PC-3 (cell line): ENCODE measurements around the gene AP1M2. TPM values are rescaled to one million over a fixed set of nuclear protein-coding genes. Genes with fewer than 3 reads are reported as not detected.
A peak's percentile ranks its signal among the peaks of the same experiment; 100 is the strongest.

Experiments used
- ATAC-seq: fragments of 200-7000 bp; cut with Tn5 transposase; 2 replicates; pipeline ENCODE4 v1.9.1; 2020; ENCODE audit warnings: mild to moderate bottlenecking, moderate library complexity
- BruUV-seq: library from RNA; stranded (reverse); fragments of 400-500 nt; replicated peaks from 2 replicates; lab custom pipeline; 2021; lab: Mats Ljungman, UMichigan
- CTCF ChIA-PET: fragments of 300-600 bp; sonication (Branson Sonifier 250); formaldehyde crosslinking; loops from one replicate; lab custom pipeline; 2022; ENCODE audit warnings: antibody characterized with exemption; lab: Charles Lee
- POLR2A ChIA-PET: fragments of 300-600 bp; sonication (Branson Sonifier 250); formaldehyde crosslinking; loops from one replicate; lab custom pipeline; 2022; ENCODE audit warnings: antibody characterized with exemption; ENCODE audit not compliant: unreplicated experiment; lab: Charles Lee
- DNase-seq: peaks from one replicate; pipeline ENCODE4 v3.0.0-alpha.2; 2015
- H2AFZ ChIP-seq: fragments of 300-600 bp; sonication (generic); 2 replicates; pipeline ENCODE4 v1.6.0; 2016; ENCODE audit warnings: antibody characterized with exemption, low read length
- H3F3A ChIP-seq: fragments of 300-600 bp; sonication (generic); one replicate; pipeline ENCODE4 v1.6.0; 2017; ENCODE audit warnings: antibody characterized with exemption, low read length, control low read depth, mild to moderate bottlenecking; ENCODE audit not compliant: unreplicated experiment
- H3K27ac ChIP-seq: fragments of 300-600 bp; sonication (generic); 2 replicates; pipeline ENCODE4 v1.5.1; 2016; ENCODE audit warnings: mild to moderate bottlenecking, low read length
- H3K27me3 ChIP-seq: fragments of 300-600 bp; sonication (generic); 2 replicates; pipeline ENCODE4 v1.6.1; 2016; ENCODE audit warnings: low read length, mixed read lengths
- H3K36me3 ChIP-seq: fragments of 300-600 bp; sonication (generic); 2 replicates; pipeline ENCODE4 v1.6.1; 2016; ENCODE audit warnings: low read depth, mixed run types, low read length, mixed read lengths
- H3K4me1 ChIP-seq: fragments of 300-600 bp; sonication (generic); 2 replicates; pipeline ENCODE4 v1.5.1; 2016; ENCODE audit warnings: low read length; ENCODE audit not compliant: insufficient read depth
- H3K4me2 ChIP-seq: fragments of 300-600 bp; sonication (generic); 2 replicates; pipeline ENCODE4 v1.6.0; 2016; ENCODE audit warnings: low read length
- H3K4me3 ChIP-seq: fragments of 300-600 bp; sonication (generic); 2 replicates; pipeline ENCODE4 v1.5.1; 2016; ENCODE audit warnings: mild to moderate bottlenecking, low read length, mixed read lengths
- H3K79me2 ChIP-seq: fragments of 300-600 bp; sonication (generic); 2 replicates; pipeline ENCODE4 v1.6.1; 2017; ENCODE audit warnings: low read length, mixed read lengths
- H3K9ac ChIP-seq: fragments of 300-600 bp; sonication (generic); 2 replicates; pipeline ENCODE4 v1.6.0; 2016; ENCODE audit warnings: mild to moderate bottlenecking, low read length
- H3K9me2 ChIP-seq: fragments of 300-600 bp; sonication (generic); replicated peaks from 2 replicates; pipeline ENCODE4 v1.6.1; 2016; ENCODE audit warnings: mixed run types, low read length, mixed read lengths
- H3K9me3 ChIP-seq: fragments of 300-600 bp; sonication (generic); 2 replicates; pipeline ENCODE4 v1.6.1; 2016; ENCODE audit warnings: low read length, mixed read lengths
- H4K20me1 ChIP-seq: fragments of 300-600 bp; sonication (generic); 2 replicates; pipeline ENCODE4 v1.6.1; 2016; ENCODE audit warnings: low read length, mixed read lengths
- CTCF ChIP-seq: fragments of 300-600 bp; sonication (generic); conservative IDR thresholded peaks from 2 replicates; pipeline ENCODE4 v1.5.1; 2017; ENCODE audit warnings: antibody characterized with exemption, low read depth, mild to moderate bottlenecking, low read length
- EZH2 ChIP-seq: fragments of 300-600 bp; sonication (generic); IDR thresholded peaks from one replicate; pipeline ENCODE4 v1.6.1; 2017; ENCODE audit warnings: antibody characterized with exemption, mild to moderate bottlenecking, low read length; ENCODE audit not compliant: unreplicated experiment
- EZH2phosphoT487 ChIP-seq: fragments of 300-600 bp; sonication (generic); IDR thresholded peaks from 2 replicates; pipeline ENCODE4 v1.6.1; 2018; ENCODE audit warnings: mild to moderate bottlenecking, antibody characterized with exemption, low read length, borderline replicate concordance
- intact Hi-C: fragments of 100-400 bp; cut with micrococcal nuclease; formaldehyde crosslinking; loops from 2 replicates; pipeline ENCODE4 v1.9.0; 2023
- total RNA-seq: library from RNA; depleted of rRNA; stranded (reverse); fragments of >200 nt; gene quantifications from 2 replicates; pipeline ENCODE4 v1.2.3, GENCODE V29; 2014

The AP1M2 gene
- total RNA-seq, 1 experiment from 2014 or later: 50.0 TPM

GRCh38 chr19:10604460-10604980 is 17.4 kb upstream of the AP1M2 start:
- Histone ChIP-seq H3K9me2 (no peaks in the 10 kb centered on the region), H3K36me3 (no peaks in the 10 kb centered on the region), H2AFZ (no peak overlapping the region), H3K4me2 (no peak overlapping the region), H3K9ac (no peak overlapping the region), H3K27me3 (no peaks in the 10 kb centered on the region), H3K9me3 (no peaks in the 10 kb centered on the region), H3F3A (no peaks in the 10 kb centered on the region), H3K4me3 (no peak overlapping the region), H3K4me1 (peaks cover 18% of the 10 kb centered on the region), H3K27ac (no peak overlapping the region), H3K79me2 (no peaks in the 10 kb centered on the region), H4K20me1 (no peaks in the 10 kb centered on the region)
- TF ChIP-seq CTCF (no peak), EZH2 (no peak), EZH2phosphoT487 (no peak)
- no TSS peak for BruUV-seq
- POLR2A ChIA-PET: no interaction called here
- CTCF ChIA-PET: interaction anchor here (0.6 kb wide), 1 partner anchor 40 kb away, joined by 3 read pairs; no protein-coding TSS in a partner anchor
- intact Hi-C loops: no loop called here
- ATAC-seq (no peak), DNase-seq (peak; percentile 38)

- ChIA-PET CTCF (interaction anchor here (0.6 kb wide), 1 partner anchor 41 kb away, joined by 3 read pairs; no protein-coding TSS in a partner anchor), POLR2A (no interaction called here)
- no peak for DNase-seq
- Histone ChIP-seq H3K4me1 (peaks cover 18% of the 10 kb centered on the region), H3K27me3 (no peaks in the 10 kb centered on the region), H3K4me3 (no peak overlapping the region), H2AFZ (no peak overlapping the region), H3K36me3 (no peaks in the 10 kb centered on the region), H3K9me3 (no peaks in the 10 kb centered on the region), H3K9ac (no peak overlapping the region), H3F3A (no peaks in the 10 kb centered on the region), H4K20me1 (no peaks in the 10 kb centered on the region), H3K4me2 (no peak overlapping the region), H3K27ac (no peak overlapping the region), H3K79me2 (no peaks in the 10 kb centered on the region), H3K9me2 (no peaks in the 10 kb centered on the region)
- intact Hi-C loops: no loop called here
- BruUV-seq: no TSS peak
- TF ChIP-seq EZH2phosphoT487 (no peak), EZH2 (no peak), CTCF (no peak)
- no peak for ATAC-seq
These were observed 16.9 kb upstream of the AP1M2 start for GRCh38 chr19:10603873-10604459.
